ENCODE results near the gene BCL2A1. TPM values are rescaled to one million over a fixed set of nuclear protein-coding genes. Genes with fewer than 3 reads are reported as not detected.

BCL2A1 gene
- total RNA-seq, 2 donors from 2014 or later = 16.5 TPM; not detected in 1

DNA sequence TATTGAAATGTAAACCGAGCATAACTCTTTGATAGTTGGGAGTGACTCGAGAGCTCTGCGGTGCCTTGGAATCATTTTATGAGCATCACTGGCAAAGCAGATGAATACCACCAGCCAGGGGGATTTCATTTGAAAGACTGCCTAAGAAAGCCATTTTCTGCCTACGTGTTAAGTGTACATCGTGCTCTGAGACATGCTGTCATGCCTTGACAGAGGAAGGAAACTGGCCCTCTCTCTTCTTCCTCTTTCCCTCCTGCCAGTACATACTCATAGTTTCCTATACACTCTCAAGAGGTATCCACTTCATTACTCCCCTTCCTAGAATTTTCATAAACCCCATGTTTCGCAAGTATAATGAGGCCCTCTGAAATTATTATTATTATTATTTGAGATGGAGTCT, 8.8 kb downstream of the BCL2A1 start:
- Histone ChIP-seq H3K27me3 (no peaks in the 10 kb centered on the region), H3K9me3 (no peaks in the 10 kb centered on the region), H3K36me3 (replicated peaks in 1 of 2; ENCODE audit: insufficient read depth in 1 of 2, low read depth in 2 of 2) (no peaks in the 10 kb centered on the region), H3K4me1 (no peaks in the 10 kb centered on the region), H3K27ac (peak overlapping the region in 1 of 4 donors; percentile 18), H3K4me3 (no peak overlapping the region)
- WGBS, 2 donors = 84 to 86% methylated on average over 6 of the region's 6 CpGs
- no peak for TF ChIP-seq POLR2A (IDR thresholded peaks at IDR 0.05)
- TF ChIP-seq, protein P1, sequence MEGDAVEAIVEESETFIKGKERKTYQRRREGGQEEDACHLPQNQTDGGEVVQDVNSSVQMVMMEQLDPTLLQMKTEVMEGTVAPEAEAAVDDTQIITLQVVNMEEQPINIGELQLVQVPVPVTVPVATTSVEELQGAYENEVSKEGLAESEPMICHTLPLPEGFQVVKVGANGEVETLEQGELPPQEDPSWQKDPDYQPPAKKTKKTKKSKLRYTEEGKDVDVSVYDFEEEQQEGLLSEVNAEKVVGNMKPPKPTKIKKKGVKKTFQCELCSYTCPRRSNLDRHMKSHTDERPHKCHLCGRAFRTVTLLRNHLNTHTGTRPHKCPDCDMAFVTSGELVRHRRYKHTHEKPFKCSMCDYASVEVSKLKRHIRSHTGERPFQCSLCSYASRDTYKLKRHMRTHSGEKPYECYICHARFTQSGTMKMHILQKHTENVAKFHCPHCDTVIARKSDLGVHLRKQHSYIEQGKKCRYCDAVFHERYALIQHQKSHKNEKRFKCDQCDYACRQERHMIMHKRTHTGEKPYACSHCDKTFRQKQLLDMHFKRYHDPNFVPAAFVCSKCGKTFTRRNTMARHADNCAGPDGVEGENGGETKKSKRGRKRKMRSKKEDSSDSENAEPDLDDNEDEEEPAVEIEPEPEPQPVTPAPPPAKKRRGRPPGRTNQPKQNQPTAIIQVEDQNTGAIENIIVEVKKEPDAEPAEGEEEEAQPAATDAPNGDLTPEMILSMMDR (IDR thresholded peaks at IDR 0.05) = no peak
- intact Hi-C loops (cut with DNase I) = no loop called here
- DNase-seq = peak in 1 of 4 donors; percentile 26
- ATAC-seq = no peak

DNA sequence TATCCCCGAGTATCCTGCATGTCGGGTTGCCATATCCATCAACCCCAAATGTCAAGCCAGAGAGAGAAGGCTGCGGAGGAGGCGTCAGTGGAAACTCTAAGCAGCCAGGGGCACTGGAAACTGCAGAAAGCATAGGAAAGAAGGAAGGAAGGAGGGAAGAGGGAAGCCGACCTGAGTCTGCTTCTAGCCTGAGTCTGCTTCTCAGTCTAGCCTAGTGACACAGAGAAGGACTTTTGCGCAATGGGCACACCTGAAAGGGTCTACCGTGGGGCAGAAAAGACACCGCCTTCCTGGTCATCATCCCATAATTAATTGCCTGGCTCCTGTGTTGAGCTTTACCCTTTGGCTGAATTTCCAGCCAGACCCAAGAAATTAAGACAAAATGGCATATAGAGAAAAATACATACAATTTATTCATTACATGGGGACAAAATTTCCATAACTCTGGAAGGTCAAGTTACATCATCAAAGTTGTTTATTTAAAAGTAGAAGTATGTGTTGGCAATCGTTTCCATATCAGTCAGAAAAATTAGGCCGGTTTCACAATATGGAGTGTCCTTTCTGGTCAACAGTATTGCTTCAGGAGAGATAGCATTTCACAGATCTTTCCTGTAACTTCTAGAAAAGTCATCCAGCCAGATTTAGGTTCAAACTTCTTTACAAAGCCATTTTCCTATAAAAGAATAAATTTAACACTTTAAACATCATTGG, 10.3 kb downstream of the BCL2A1 start:
- ATAC-seq (no peak), DNase-seq (no peak)
- intact Hi-C loops (cut with DNase I) = no loop called here
- no peak overlapping the region for H3K4me3 ChIP-seq
- peaks cover 6% of the 10 kb centered on the region for H3K4me1 ChIP-seq
- TF ChIP-seq, protein P1 (IDR thresholded peaks at IDR 0.05) = no peak
- no peak for TF ChIP-seq POLR2A (IDR thresholded peaks at IDR 0.05)
- H3K9me3 ChIP-seq = no peaks in the 10 kb centered on the region
- no peaks in the 10 kb centered on the region for H3K27me3 ChIP-seq
- 67 to 71% methylated on average over 10 of the region's 10 CpGs for WGBS, 2 donors
- H3K36me3 ChIP-seq (replicated peaks in 1 of 2; ENCODE audit: insufficient read depth in 1 of 2, low read depth in 2 of 2) = no peaks in the 10 kb centered on the region
- H3K27ac ChIP-seq = no peak overlapping the region

DNA sequence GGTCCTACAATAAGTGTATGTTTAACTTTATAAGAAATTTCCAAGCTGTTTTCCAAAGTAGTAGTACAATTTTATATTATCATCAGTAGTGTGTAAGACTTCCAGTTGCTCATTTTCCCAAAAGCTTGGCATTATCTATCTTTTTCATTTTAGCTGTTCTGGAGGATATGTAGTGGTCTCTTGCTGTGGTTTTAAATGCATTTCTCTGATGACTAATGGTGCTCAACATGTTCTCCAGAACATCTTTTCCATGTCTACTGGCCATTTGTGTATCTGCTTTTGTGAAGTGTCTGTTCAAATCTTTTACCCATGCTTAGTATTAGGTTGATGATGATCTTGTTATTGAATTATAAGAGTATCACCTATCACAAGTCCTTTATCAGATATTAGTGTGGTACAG, 13.3 kb downstream of the BCL2A1 start:
- TF ChIP-seq POLR2A (IDR thresholded peaks at IDR 0.05) = no peak
- TF ChIP-seq, protein P1 (IDR thresholded peaks at IDR 0.05) = no peak
- peaks cover 6% of the 10 kb centered on the region for H3K4me1 ChIP-seq
- intact Hi-C loops (cut with DNase I) = no loop called here
- no peaks in the 10 kb centered on the region for H3K27me3 ChIP-seq
- H3K4me3 ChIP-seq = no peak overlapping the region
- ATAC-seq = no peak
- no peaks in the 10 kb centered on the region for H3K36me3 ChIP-seq (replicated peaks in 1 of 2; ENCODE audit: insufficient read depth in 1 of 2, low read depth in 2 of 2)
- H3K27ac ChIP-seq = no peak overlapping the region
- H3K9me3 ChIP-seq = no peaks in the 10 kb centered on the region
- no peak for DNase-seq

DNA sequence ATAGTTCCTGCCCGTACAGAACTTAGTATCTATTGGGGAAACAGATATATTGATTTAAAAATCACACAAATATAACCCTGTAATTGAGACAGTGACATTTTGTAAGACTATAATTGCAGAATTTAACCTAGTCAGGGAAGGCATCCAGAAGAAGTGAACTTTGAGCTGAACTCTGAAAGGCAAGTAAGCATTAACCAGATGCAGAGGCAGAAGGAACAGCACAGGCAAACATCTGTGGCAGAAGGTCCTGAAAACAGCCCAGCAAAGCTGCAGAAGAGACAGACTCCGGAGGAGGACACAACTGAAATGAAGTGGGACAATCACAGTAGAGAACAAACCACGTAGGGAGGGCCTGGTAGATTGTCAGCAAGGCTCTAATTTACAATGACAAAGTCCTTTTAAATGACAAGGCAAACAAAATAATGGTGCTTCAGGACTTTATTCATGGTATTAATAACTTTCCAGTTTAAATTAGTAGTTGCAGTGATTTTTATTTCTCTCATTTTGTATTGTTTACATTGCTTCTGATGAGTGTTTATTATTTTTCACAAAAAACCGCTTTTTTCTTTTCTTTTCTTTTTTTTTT, 14.5 kb downstream of the BCL2A1 start:
- H3K27me3 ChIP-seq = no peaks in the 10 kb centered on the region
- 22 to 43% methylated on average over 4 of the region's 4 CpGs for WGBS, 2 donors
- H3K27ac ChIP-seq = no peak overlapping the region
- no peaks in the 10 kb centered on the region for H3K9me3 ChIP-seq
- peaks cover 6% of the 10 kb centered on the region for H3K4me1 ChIP-seq
- TF ChIP-seq, protein P1 (IDR thresholded peaks at IDR 0.05) = no peak
- no peak for TF ChIP-seq POLR2A (IDR thresholded peaks at IDR 0.05)
- ATAC-seq (no peak), DNase-seq (no peak)
- intact Hi-C loops (cut with DNase I) = no loop called here
- H3K4me3 ChIP-seq = no peak overlapping the region
- H3K36me3 ChIP-seq (replicated peaks in 1 of 2; ENCODE audit: insufficient read depth in 1 of 2, low read depth in 2 of 2) = no peaks in the 10 kb centered on the region

DNA sequence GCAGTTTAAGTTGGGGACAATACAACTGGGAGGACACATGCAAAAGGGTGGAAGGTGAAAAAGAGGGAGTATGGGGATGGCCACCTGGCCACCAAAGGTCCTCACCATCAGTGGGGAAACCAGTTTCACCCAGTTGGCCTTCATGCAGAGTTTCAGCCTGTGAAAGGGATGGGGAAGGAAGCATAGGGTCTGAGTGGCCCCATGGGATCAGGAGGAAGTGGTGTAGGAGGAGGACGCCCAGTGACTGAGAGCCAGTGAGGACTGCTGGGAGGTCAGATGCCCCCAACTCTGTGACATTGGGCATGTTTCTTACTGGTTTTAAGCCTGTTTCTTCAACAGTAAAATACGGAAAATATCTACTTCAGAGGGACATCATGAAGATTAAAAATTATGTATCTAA, 16.3 kb downstream of the BCL2A1 start:
- intact Hi-C loops (cut with DNase I) = no loop called here
- H3K27ac ChIP-seq = no peak overlapping the region
- H3K4me3 ChIP-seq = no peak overlapping the region
- peaks cover 6% of the 10 kb centered on the region for H3K4me1 ChIP-seq
- TF ChIP-seq, protein P1 (IDR thresholded peaks at IDR 0.05) = no peak
- TF ChIP-seq POLR2A (IDR thresholded peaks at IDR 0.05) = no peak
- WGBS, 2 donors = 77 to 79% methylated on average over 2 of the region's 2 CpGs
- no peaks in the 10 kb centered on the region for H3K9me3 ChIP-seq
- H3K27me3 ChIP-seq = no peaks in the 10 kb centered on the region
- DNase-seq (peak in 1 of 4 donors; percentile 37), ATAC-seq (no peak)
- H3K36me3 ChIP-seq (replicated peaks in 1 of 2; ENCODE audit: insufficient read depth in 1 of 2, low read depth in 2 of 2) = no peaks in the 10 kb centered on the region
